Hepatocyte (in vitro differentiated cells): ENCODE data around the gene GALNT1. TPM values are rescaled to one million over a fixed set of nuclear protein-coding genes. Genes with fewer than 3 reads are reported as not detected.
A peak's percentile ranks its signal among the peaks of the same experiment; 100 is the strongest.

ENCODE experiments used
- DNase-seq: peaks from one replicate; pipeline ENCODE4 v3.0.0-alpha.2; 2016; ENCODE audit warnings: low spot score
- H2AFZ ChIP-seq: fragments of 200-600 bp; sonication (generic); 2 replicates; pipeline ENCODE4 v1.6.0; 2016; ENCODE audit warnings: antibody characterized with exemption, mild to moderate bottlenecking
- H3K27ac ChIP-seq: fragments of 200-600 bp; sonication (generic); 2 replicates; pipeline ENCODE4 v1.5.1; 2016; ENCODE audit warnings: mild to moderate bottlenecking
- H3K27me3 ChIP-seq: fragments of 200-600 bp; sonication (generic); 2 replicates; pipeline ENCODE4 v1.6.1; 2016
- H3K36me3 ChIP-seq: fragments of 200-600 bp; sonication (generic); replicated peaks from 2 replicates; pipeline ENCODE4 v1.5.1; 2016; ENCODE audit warnings: low read depth; ENCODE audit not compliant: insufficient read depth
- H3K4me1 ChIP-seq: fragments of 200-600 bp; sonication (generic); 2 replicates; pipeline ENCODE4 v1.5.1; 2016; ENCODE audit warnings: mild to moderate bottlenecking, moderate library complexity; ENCODE audit not compliant: insufficient read depth
- H3K4me2 ChIP-seq: fragments of 200-600 bp; sonication (generic); 2 replicates; pipeline ENCODE4 v1.6.0; 2016
- H3K4me3 ChIP-seq: fragments of 200-600 bp; sonication (generic); 2 replicates; pipeline ENCODE4 v1.5.1; 2016; ENCODE audit warnings: mild to moderate bottlenecking
- H3K79me2 ChIP-seq: fragments of 200-600 bp; sonication (generic); 2 replicates; pipeline ENCODE4 v1.6.0; 2017; ENCODE audit warnings: mild to moderate bottlenecking
- H3K9me2 ChIP-seq: fragments of 200-600 bp; sonication (generic); replicated peaks from 2 replicates; pipeline ENCODE4 v1.6.0; 2017; ENCODE audit warnings: mild to moderate bottlenecking; ENCODE audit not compliant: insufficient read depth
- H3K9me3 ChIP-seq: fragments of 200-600 bp; sonication (generic); 2 replicates; pipeline ENCODE4 v1.5.1; 2016; ENCODE audit warnings: low read depth, mild to moderate bottlenecking
- H4K20me1 ChIP-seq: fragments of 200-600 bp; sonication (generic); 2 replicates; pipeline ENCODE4 v1.6.0; 2016; ENCODE audit warnings: mild to moderate bottlenecking; ENCODE audit not compliant: insufficient read depth, poor library complexity, severe bottlenecking
- CTCF ChIP-seq: fragments of 200-600 bp; sonication (generic); IDR thresholded peaks from 2 replicates; pipeline ENCODE4 v1.5.1; 2016; ENCODE audit warnings: antibody characterized with exemption, mild to moderate bottlenecking; ENCODE audit not compliant: poor library complexity
- EZH2 ChIP-seq: fragments of 200-600 bp; sonication (generic); IDR thresholded peaks from 2 replicates; pipeline ENCODE4 v1.6.1; 2016; ENCODE audit warnings: antibody characterized with exemption, mild to moderate bottlenecking, borderline replicate concordance
- EZH2phosphoT487 ChIP-seq: fragments of 200-600 bp; sonication (generic); IDR thresholded peaks from one replicate; pipeline ENCODE4 v1.6.1; 2018; ENCODE audit warnings: antibody characterized with exemption, mild to moderate bottlenecking, low read depth, moderate library complexity; ENCODE audit not compliant: unreplicated experiment, severe bottlenecking
- WGBS: methylation state at CpG from one replicate; pipeline ENCODE4 v1.1.6; 2016; ENCODE audit warnings: low lambda C conversion rate; ENCODE audit errors: missing lambda C conversion rate; 5-methylcytosine and 5-hydroxymethylcytosine counted together
- polyA plus RNA-seq: library from polyadenylated mRNA; unstranded; fragments of >200 nt; fragmentation: Nextera tagmentation; extraction: Ambion mirVana; gene quantifications from 2 replicates; pipeline ENCODE4 v1.2.1, GENCODE V29; 2016
- total RNA-seq: library from RNA; depleted of rRNA; stranded (reverse); fragments of >200 nt; gene quantifications from 2 replicates; pipeline ENCODE4 v1.2.3, GENCODE V29; 2014

Gene GALNT1
- total and polyA plus RNA-seq, 2 experiments from 2014 or later, result 231 to 271 TPM

- TF ChIP-seq EZH2 (no peak), EZH2phosphoT487 (no peak), CTCF (no peak)
- Histone ChIP-seq H3K9me3 (peaks cover 2% of the 10 kb centered on the region), H4K20me1 (peaks cover 10% of the 10 kb centered on the region), H3K4me3 (no peak overlapping the region), H2AFZ (no peak overlapping the region), H3K9me2 (no peaks in the 10 kb centered on the region), H3K27me3 (no peaks in the 10 kb centered on the region), H3K79me2 (peaks cover 81% of the 10 kb centered on the region), H3K4me1 (no peaks in the 10 kb centered on the region), H3K4me2 (no peak overlapping the region), H3K36me3 (no peaks in the 10 kb centered on the region), H3K27ac (no peak overlapping the region)
- 89% methylated on average over 4 of the region's 4 CpGs for WGBS
- DNase-seq, result no peak
These were observed 72.0 kb downstream of the GALNT1 start for GRCh38 chr18:35653392-35654135.

DNA sequence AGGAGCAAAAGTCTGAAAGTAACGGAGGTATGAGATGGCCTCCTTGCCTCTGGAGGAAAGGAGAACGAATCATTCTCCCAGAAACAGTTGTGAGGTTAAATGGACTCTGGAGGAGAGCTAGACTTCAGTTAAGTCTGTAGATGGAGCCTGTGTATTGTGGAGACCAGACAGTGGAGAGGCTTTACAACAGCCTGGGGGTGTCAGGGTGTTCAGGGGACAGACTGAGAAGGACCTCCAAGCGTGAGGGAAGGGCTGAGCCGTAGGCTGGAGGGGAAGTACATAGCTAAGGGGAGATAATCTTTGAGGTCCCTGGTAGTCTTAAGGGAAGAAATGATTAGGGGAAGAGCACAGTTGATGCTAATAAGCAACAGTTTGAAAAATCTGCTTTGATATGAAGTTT lies 76.6 kb downstream of the GALNT1 start:
- Histone ChIP-seq H3K27ac (no peak overlapping the region), H3K36me3 (no peaks in the 10 kb centered on the region), H3K9me2 (no peaks in the 10 kb centered on the region), H3K27me3 (no peaks in the 10 kb centered on the region), H3K4me2 (no peak overlapping the region), H2AFZ (no peak overlapping the region), H3K79me2 (peaks cover 65% of the 10 kb centered on the region), H3K4me3 (no peak overlapping the region), H3K9me3 (no peaks in the 10 kb centered on the region), H4K20me1 (peaks cover 7% of the 10 kb centered on the region), H3K4me1 (no peaks in the 10 kb centered on the region)
- TF ChIP-seq EZH2, result no peak
- TF ChIP-seq CTCF, result no peak
- no peak for TF ChIP-seq EZH2phosphoT487
- WGBS, result 92% methylated on average over 4 of the region's 4 CpGs
- DNase-seq, result no peak

GRCh38 chr18:35661483-35662146 lies 80.1 kb downstream of the GALNT1 start:
- TF ChIP-seq CTCF (peak; percentile 20), EZH2 (no peak)
- DNase-seq, result no peak

More at GRCh38 chr18:35661483-35662146, 80.1 kb downstream of the GALNT1 start:
- H3K79me2 ChIP-seq, result peaks cover 35% of the 10 kb centered on the region
- no peaks in the 10 kb centered on the region for H3K9me3 ChIP-seq
- H3K36me3 ChIP-seq, result no peaks in the 10 kb centered on the region
- H2AFZ ChIP-seq, result no peak overlapping the region
- H4K20me1 ChIP-seq, result no peaks in the 10 kb centered on the region
- H3K4me1 ChIP-seq, result no peaks in the 10 kb centered on the region
- H3K27me3 ChIP-seq, result no peaks in the 10 kb centered on the region
- H3K4me2 ChIP-seq, result no peak overlapping the region
- no peaks in the 10 kb centered on the region for H3K9me2 ChIP-seq
- WGBS, result 69% methylated on average over 5 of the region's 5 CpGs
- H3K4me3 ChIP-seq, result no peak overlapping the region
- H3K27ac ChIP-seq, result no peak overlapping the region
